Measurements from ENCODE around the gene PISD.

Gene PISD

GRCh38 chr22:31625661-31626426, 36.2 kb downstream of the PISD start:
- DNase-seq (ENCODE audit: low read depth), result no peak

- DNase-seq (ENCODE audit: low read depth), result no peak
Measured at GRCh38 chr22:31625257-31625640, 36.8 kb downstream of the PISD start.

- no peak for DNase-seq (ENCODE audit: low read depth)
Measured at GRCh38 chr22:31623592-31624304, 38.3 kb downstream of the PISD start.

GRCh38 chr22:31622980-31623379, 39.0 kb downstream of the PISD start:
- DNase-seq (ENCODE audit: low read depth), result no peak

GRCh38 chr22:31621507-31622124, 40.4 kb downstream of the PISD start:
- DNase-seq (ENCODE audit: low read depth), result no peak

GRCh38 chr22:31620756-31621480, 41.1 kb downstream of the PISD start:
- no peak for DNase-seq (ENCODE audit: low read depth)

- DNase-seq (ENCODE audit: low read depth), result no peak
Measured at GRCh38 chr22:31619611-31620300, 42.3 kb downstream of the PISD start.

GRCh38 chr22:31618471-31619176, 43.4 kb downstream of the PISD start:
- no peak for DNase-seq (ENCODE audit: low read depth)

- DNase-seq (ENCODE audit: low read depth), result no peak
Measured at GRCh38 chr22:31618057-31618456, 44.0 kb downstream of the PISD start.

- DNase-seq (ENCODE audit: low read depth), result no peak
Measured at GRCh38 chr22:31616315-31616980, 45.6 kb downstream of the PISD start.

GRCh38 chr22:31615940-31616314, 46.1 kb downstream of the PISD start:
- no peak for DNase-seq (ENCODE audit: low read depth)

GRCh38 chr22:31615491-31615860, 46.5 kb downstream of the PISD start:
- no peak for DNase-seq (ENCODE audit: low read depth)

- no peak for DNase-seq (ENCODE audit: low read depth)
Measured at GRCh38 chr22:31614781-31615490, 47.1 kb downstream of the PISD start.

GRCh38 chr22:31613904-31614296, 48.1 kb downstream of the PISD start:
- no peak for DNase-seq (ENCODE audit: low read depth)

GRCh38 chr22:31613286-31613903, 48.6 kb downstream of the PISD start:
- no peak for DNase-seq (ENCODE audit: low read depth)

GRCh38 chr22:31612891-31613285, 49.1 kb downstream of the PISD start:
- DNase-seq (ENCODE audit: low read depth), result no peak

GRCh38 chr22:31611061-31611760, 50.8 kb downstream of the PISD start:
- no peak for DNase-seq (ENCODE audit: low read depth)

GRCh38 chr22:31610611-31611010, 51.4 kb downstream of the PISD start:
- no peak for DNase-seq (ENCODE audit: low read depth)

- no peak for DNase-seq (ENCODE audit: low read depth)
Measured at GRCh38 chr22:31609716-31610115, 52.3 kb downstream of the PISD start.
